Upper lobe of left lung (tissue), 6 donors: ENCODE data around the gene KRT25. TPM values are rescaled to one million over a fixed set of nuclear protein-coding genes. Genes with fewer than 3 reads are reported as not detected.
"Not testable (repeated sequence)": the region's sequence is repeated elsewhere in the genome, so short reads cannot be mapped to it uniquely, and the experiment has no call there.

ENCODE experiments used
- ATAC-seq, 2 donors: fragments of 200-7000 bp; cut with Tn5 transposase; one replicate each; pipeline ENCODE4 v1.9.1; 2022; ENCODE audit warnings: mild to moderate bottlenecking in 2 of 2, moderate library complexity in 2 of 2; ENCODE audit not compliant: low FRiP score in 2 of 2
- DNase-seq, 2 donors: peaks; one replicate each; pipeline ENCODE4 v3.0.0-alpha.2; 2019 to 2020
- H3K27ac ChIP-seq, 4 donors: fragments of 200-600 bp; sonication (generic); one replicate each; pipeline ENCODE4 v1.5.1; 2016 to 2019
- H3K27me3 ChIP-seq, 4 donors: fragments of 200-600 bp; sonication (generic); one replicate each; pipeline ENCODE4 v1.5.1; 2017 to 2019
- H3K36me3 ChIP-seq, 4 donors: fragments of 200-600 bp; sonication (generic); one replicate each; pipeline ENCODE4 v1.5.1; 2016 to 2019
- H3K4me1 ChIP-seq, 4 donors: fragments of 200-600 bp; sonication (generic); one replicate each; pipeline ENCODE4 v1.5.1; 2018 to 2019
- H3K4me3 ChIP-seq, 4 donors: fragments of 200-600 bp; sonication (generic); one replicate each; pipeline ENCODE4 v1.5.1; 2017 to 2019; ENCODE audit warnings: mild to moderate bottlenecking in 2 of 4, moderate library complexity in 1 of 4
- H3K9me3 ChIP-seq, 4 donors: fragments of 200-600 bp; sonication (generic); one replicate each; pipeline ENCODE4 v1.5.1; 2018 to 2019
- EP300 ChIP-seq, 4 donors: sonication (generic); formaldehyde crosslinking; IDR thresholded peaks; one replicate each; pipeline ENCODE4 v1.5.1; 2017; ENCODE audit warnings: antibody characterized with exemption in 4 of 4, control low read depth in 2 of 4
- POLR2A ChIP-seq, 4 donors: fragments of 450-650 bp; IDR thresholded peaks; one replicate each; pipeline ENCODE4 v1.5.1; 2016 to 2017; ENCODE audit warnings: antibody characterized with exemption in 4 of 4, mild to moderate bottlenecking in 2 of 4
- POLR2AphosphoS5 ChIP-seq, 2 donors: sonication (generic); formaldehyde crosslinking; IDR thresholded peaks; one replicate each; pipeline ENCODE4 v1.5.1; 2017; ENCODE audit warnings: antibody characterized with exemption in 2 of 2
- WGBS, 2 donors: methylation state at CpG; one replicate each; pipeline ENCODE4 v1.1.5; 2017 to 2018; 5-methylcytosine and 5-hydroxymethylcytosine counted together
- total RNA-seq, 6 donors: library from RNA; depleted of rRNA in 4 of 6; stranded (reverse); fragments of >200 nt in 4 of 6; gene quantifications; one replicate each; pipeline versions ENCODE4 v1.1.0 to v1.2.1, GENCODE V29; 2016 to 2021
- TF ChIP-seq, protein P1 (sequence below), 6 experiments: fragments of 450-650 bp in 4 of 6; fragments of 200-600 bp in 2 of 6; sonication (generic) in 2 of 6; IDR thresholded peaks; one replicate each; pipeline ENCODE4 v1.5.1; 2016 to 2019; ENCODE audit warnings: antibody characterized with exemption in 6 of 6
- donor health status: DM: no; HTN: no; CAD: no; lungs with moderate emphysema.
- donor health status: DM: no; HTN: yes; CAD: no; lungs with severe emphysema.

Gene KRT25
- total RNA-seq, 6 donors from 2014 or later: not detected

DNA sequence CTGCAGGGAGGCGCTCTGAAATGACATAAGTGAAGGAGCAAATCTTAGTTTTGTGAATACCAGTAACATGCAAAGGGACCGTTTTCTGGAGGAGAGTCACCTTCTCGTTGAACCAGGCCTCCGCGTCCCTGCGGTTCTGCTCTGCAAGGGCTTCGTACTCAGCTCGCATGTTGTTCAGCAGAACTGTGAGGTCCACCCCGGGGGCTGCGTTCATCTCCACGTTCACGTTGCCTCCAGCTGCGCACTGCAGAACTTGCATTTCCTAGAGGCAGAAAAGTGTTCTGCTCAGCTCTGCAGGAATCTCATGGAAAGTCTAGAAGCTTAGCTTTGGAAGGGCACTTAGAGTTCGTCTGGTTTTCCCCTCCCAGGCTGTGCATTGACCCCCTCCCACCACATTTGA, 4.1 kb downstream of the KRT25 start:
- no peaks in the 10 kb centered on the region for H3K36me3 ChIP-seq
- no peaks in the 10 kb centered on the region for H3K9me3 ChIP-seq
- DNase-seq: peak in 1 of 2 donors; percentile 26
- TF ChIP-seq, protein P1, sequence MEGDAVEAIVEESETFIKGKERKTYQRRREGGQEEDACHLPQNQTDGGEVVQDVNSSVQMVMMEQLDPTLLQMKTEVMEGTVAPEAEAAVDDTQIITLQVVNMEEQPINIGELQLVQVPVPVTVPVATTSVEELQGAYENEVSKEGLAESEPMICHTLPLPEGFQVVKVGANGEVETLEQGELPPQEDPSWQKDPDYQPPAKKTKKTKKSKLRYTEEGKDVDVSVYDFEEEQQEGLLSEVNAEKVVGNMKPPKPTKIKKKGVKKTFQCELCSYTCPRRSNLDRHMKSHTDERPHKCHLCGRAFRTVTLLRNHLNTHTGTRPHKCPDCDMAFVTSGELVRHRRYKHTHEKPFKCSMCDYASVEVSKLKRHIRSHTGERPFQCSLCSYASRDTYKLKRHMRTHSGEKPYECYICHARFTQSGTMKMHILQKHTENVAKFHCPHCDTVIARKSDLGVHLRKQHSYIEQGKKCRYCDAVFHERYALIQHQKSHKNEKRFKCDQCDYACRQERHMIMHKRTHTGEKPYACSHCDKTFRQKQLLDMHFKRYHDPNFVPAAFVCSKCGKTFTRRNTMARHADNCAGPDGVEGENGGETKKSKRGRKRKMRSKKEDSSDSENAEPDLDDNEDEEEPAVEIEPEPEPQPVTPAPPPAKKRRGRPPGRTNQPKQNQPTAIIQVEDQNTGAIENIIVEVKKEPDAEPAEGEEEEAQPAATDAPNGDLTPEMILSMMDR (IDR thresholded peaks at IDR 0.05): no peak
- TF ChIP-seq POLR2A (IDR thresholded peaks at IDR 0.05): no peak
- TF ChIP-seq POLR2AphosphoS5 (IDR thresholded peaks at IDR 0.05): no peak
- TF ChIP-seq EP300 (IDR thresholded peaks at IDR 0.05): no peak
- 81 to 82% methylated on average over 11 to 14 of the region's 14 CpGs for WGBS, 2 donors
- H3K27ac ChIP-seq: no peak overlapping the region
- no peak for ATAC-seq
- no peak overlapping the region for H3K4me3 ChIP-seq
- no peaks in the 10 kb centered on the region for H3K27me3 ChIP-seq
- no peaks in the 10 kb centered on the region for H3K4me1 ChIP-seq

- Histone ChIP-seq H3K36me3 (no peaks in the 10 kb centered on the region), H3K4me1 (no peaks in the 10 kb centered on the region), H3K27me3 (no peaks in the 10 kb centered on the region), H3K4me3 (no peak overlapping the region), H3K9me3 (no peaks in the 10 kb centered on the region), H3K27ac (no peak overlapping the region)
- DNase-seq (peak in 1 of 2 donors; percentile 22), ATAC-seq (no peak)
- WGBS, 2 donors: 76 to 84% methylated on average over 6 of the region's 6 CpGs
- TF ChIP-seq POLR2A (IDR thresholded peaks at IDR 0.05) (no peak), POLR2AphosphoS5 (IDR thresholded peaks at IDR 0.05) (no peak), EP300 (IDR thresholded peaks at IDR 0.05) (no peak)
- TF ChIP-seq, protein P1 (IDR thresholded peaks at IDR 0.05): no peak
Measured at GRCh38 chr17:40750391-40750790, 4.7 kb downstream of the KRT25 start.

- not testable (repeated sequence) for H3K27me3 ChIP-seq, ATAC-seq
- 76 to 95% methylated on average over 1 of the region's 1 CpG for WGBS, 2 donors
Measured at GRCh38 chr17:40748666-40749065, 6.5 kb downstream of the KRT25 start.

GRCh38 chr17:40738553-40738952, 16.6 kb downstream of the KRT25 start:
- Histone ChIP-seq H3K36me3 (no peaks in the 10 kb centered on the region), H3K4me1 (no peaks in the 10 kb centered on the region), H3K27me3 (no peaks in the 10 kb centered on the region), H3K9me3 (peaks cover 3 to 9% (median 4%) of the 10 kb centered on the region in 4 donors), H3K4me3 (no peak overlapping the region), H3K27ac (no peak overlapping the region)
- no peak for TF ChIP-seq POLR2A (IDR thresholded peaks at IDR 0.05)
- no peak for TF ChIP-seq POLR2AphosphoS5 (IDR thresholded peaks at IDR 0.05)
- TF ChIP-seq, protein P1 (IDR thresholded peaks at IDR 0.05): no peak
- TF ChIP-seq EP300 (IDR thresholded peaks at IDR 0.05): no peak
- no peak for ATAC-seq
- DNase-seq: no peak
- 58 to 68% methylated on average over 4 of the region's 4 CpGs for WGBS, 2 donors

More at GRCh38 chr17:40748666-40749065, 6.5 kb downstream of the KRT25 start:
- DNase-seq, H3K9me3 ChIP-seq, H3K27ac ChIP-seq, H3K4me1 ChIP-seq, H3K36me3 ChIP-seq, H3K4me3 ChIP-seq: not testable (repeated sequence)

GRCh38 chr17:40735016-40735415, 20.1 kb downstream of the KRT25 start:
- Histone ChIP-seq H3K4me3 (no peak overlapping the region), H3K9me3 (no peaks in the 10 kb centered on the region), H3K4me1 (no peaks in the 10 kb centered on the region), H3K27ac (no peak overlapping the region), H3K27me3 (no peaks in the 10 kb centered on the region), H3K36me3 (no peaks in the 10 kb centered on the region)
- DNase-seq (no peak), ATAC-seq (no peak)
- 92 to 100% methylated on average over 1 of the region's 1 CpG for WGBS, 2 donors
- TF ChIP-seq POLR2A (IDR thresholded peaks at IDR 0.05) (no peak), EP300 (IDR thresholded peaks at IDR 0.05) (no peak), POLR2AphosphoS5 (IDR thresholded peaks at IDR 0.05) (no peak)
- TF ChIP-seq, protein P1 (IDR thresholded peaks at IDR 0.05): no peak
